OCI-LY1 (cell line): ENCODE results near the gene PDK4.

Source experiments
- EZH2 ChIP-seq: fragments of 200-600 bp; sonication (generic), shearing (Covaris generic); IDR thresholded peaks from 2 replicates; pipeline ENCODE4 v1.8.0; 2017; ENCODE audit warnings: borderline replicate concordance, mixed run types, mild to moderate bottlenecking, antibody characterized with exemption, low read length, moderate library complexity, mixed read lengths
- TF ChIP-seq, protein P1 (sequence below): fragments of 200-600 bp; sonication (generic), shearing (Covaris generic); IDR thresholded peaks from 2 replicates; pipeline ENCODE4 v1.5.1; 2017; ENCODE audit warnings: mild to moderate bottlenecking, antibody characterized with exemption, low read length, moderate library complexity, mixed read lengths

GRCh38 chr7:95595746-95596197 is 544 bp downstream of the PDK4 start:
- TF ChIP-seq, protein P1, sequence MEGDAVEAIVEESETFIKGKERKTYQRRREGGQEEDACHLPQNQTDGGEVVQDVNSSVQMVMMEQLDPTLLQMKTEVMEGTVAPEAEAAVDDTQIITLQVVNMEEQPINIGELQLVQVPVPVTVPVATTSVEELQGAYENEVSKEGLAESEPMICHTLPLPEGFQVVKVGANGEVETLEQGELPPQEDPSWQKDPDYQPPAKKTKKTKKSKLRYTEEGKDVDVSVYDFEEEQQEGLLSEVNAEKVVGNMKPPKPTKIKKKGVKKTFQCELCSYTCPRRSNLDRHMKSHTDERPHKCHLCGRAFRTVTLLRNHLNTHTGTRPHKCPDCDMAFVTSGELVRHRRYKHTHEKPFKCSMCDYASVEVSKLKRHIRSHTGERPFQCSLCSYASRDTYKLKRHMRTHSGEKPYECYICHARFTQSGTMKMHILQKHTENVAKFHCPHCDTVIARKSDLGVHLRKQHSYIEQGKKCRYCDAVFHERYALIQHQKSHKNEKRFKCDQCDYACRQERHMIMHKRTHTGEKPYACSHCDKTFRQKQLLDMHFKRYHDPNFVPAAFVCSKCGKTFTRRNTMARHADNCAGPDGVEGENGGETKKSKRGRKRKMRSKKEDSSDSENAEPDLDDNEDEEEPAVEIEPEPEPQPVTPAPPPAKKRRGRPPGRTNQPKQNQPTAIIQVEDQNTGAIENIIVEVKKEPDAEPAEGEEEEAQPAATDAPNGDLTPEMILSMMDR, result no peak
- no peak for TF ChIP-seq EZH2
